PC-9 (cell line): Measurements from ENCODE around the gene ADARB2.
"Not testable (repeated sequence)": the region's sequence is repeated elsewhere in the genome, so short reads cannot be mapped to it uniquely, and the experiment has no call there.

ENCODE experiments used
- CTCF ChIP-seq: fragments of 200-600 bp; sonication (generic); conservative IDR thresholded peaks from 2 replicates; pipeline ENCODE4 v1.6.1; 2017; ENCODE audit warnings: mixed run types, antibody characterized with exemption, mild to moderate bottlenecking, moderate library complexity
- EZH2 ChIP-seq: fragments of 200-600 bp; sonication (generic); IDR thresholded peaks from 2 replicates; pipeline ENCODE4 v1.8.0; 2017; ENCODE audit warnings: antibody characterized with exemption, low read depth

GRCh38 chr10:1616701-1617100 is 120.6 kb downstream of the ADARB2 start:
- not testable (repeated sequence) for TF ChIP-seq CTCF, EZH2
